K562 (cell line): ENCODE measurements around the gene DCST1.

ENCODE experiments used
- BACH1 ChIP-seq: fragments of 200-800 bp; sonication (Bioruptor generic); IDR thresholded peaks from 2 replicates; pipeline ENCODE4 v1.6.1; 2016; ENCODE audit warnings: missing genetic modification characterization, missing compliant biosample characterization
- HMG20A ChIP-seq: fragments of 450-650 bp; formaldehyde crosslinking; conservative IDR thresholded peaks from 2 replicates; pipeline ENCODE4 v1.4.0; 2020; ENCODE audit warnings: mild to moderate bottlenecking, mixed read lengths
- ZNF586 ChIP-seq: fragments of 450-650 bp; formaldehyde crosslinking; conservative IDR thresholded peaks from 2 replicates; pipeline ENCODE4 v1.4.0; 2020; ENCODE audit warnings: mild to moderate bottlenecking, moderate library complexity
- TF ChIP-seq, protein P1 (sequence below), 3 experiments: IDR thresholded peaks in 2 of 3; conservative IDR thresholded peaks in 1 of 3; 2 replicates each; pipeline ENCODE4 v1.5.1; 2011 to 2012; ENCODE audit warnings: low read length in 3 of 3, mild to moderate bottlenecking in 3 of 3, control low read depth in 2 of 3, improper control_type of control experiment in 1 of 3, inconsistent platforms in 1 of 3, low read depth in 1 of 3, mixed read lengths in 1 of 3, moderate library complexity in 1 of 3; ENCODE audit not compliant: insufficient read depth in 2 of 3

DNA sequence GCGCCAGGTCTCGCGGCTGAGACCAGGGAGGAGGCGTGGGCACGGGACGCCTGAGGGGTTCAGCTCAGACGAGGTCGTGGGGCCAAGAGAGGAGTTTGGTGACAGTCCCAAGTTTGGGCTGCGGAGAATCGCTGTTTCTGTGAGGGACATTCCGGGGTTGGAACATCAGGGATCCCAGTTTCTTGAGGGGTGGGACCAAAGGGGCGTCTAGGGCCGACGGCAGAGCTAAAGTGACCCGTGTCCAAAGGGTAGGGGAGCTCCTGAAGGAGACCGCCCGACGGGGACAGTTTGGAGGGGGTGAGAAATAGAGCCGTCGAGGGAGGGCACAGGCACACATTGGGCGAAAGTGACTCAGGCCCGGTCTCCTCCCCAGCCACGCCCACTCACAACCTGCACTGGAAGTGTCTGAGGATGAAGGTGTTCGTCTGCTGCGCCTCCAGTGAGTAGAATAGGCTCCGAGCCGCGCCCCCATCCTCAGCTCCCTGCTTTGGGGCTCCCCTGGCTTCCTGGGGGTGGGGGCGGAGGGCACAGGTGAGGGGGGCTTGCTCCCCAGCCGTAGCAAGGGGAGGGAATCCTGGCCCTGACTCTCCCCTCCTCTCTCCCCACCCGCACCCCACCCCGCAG lies 52.0 kb downstream of the DCST1 start:
- TF ChIP-seq, protein P1, sequence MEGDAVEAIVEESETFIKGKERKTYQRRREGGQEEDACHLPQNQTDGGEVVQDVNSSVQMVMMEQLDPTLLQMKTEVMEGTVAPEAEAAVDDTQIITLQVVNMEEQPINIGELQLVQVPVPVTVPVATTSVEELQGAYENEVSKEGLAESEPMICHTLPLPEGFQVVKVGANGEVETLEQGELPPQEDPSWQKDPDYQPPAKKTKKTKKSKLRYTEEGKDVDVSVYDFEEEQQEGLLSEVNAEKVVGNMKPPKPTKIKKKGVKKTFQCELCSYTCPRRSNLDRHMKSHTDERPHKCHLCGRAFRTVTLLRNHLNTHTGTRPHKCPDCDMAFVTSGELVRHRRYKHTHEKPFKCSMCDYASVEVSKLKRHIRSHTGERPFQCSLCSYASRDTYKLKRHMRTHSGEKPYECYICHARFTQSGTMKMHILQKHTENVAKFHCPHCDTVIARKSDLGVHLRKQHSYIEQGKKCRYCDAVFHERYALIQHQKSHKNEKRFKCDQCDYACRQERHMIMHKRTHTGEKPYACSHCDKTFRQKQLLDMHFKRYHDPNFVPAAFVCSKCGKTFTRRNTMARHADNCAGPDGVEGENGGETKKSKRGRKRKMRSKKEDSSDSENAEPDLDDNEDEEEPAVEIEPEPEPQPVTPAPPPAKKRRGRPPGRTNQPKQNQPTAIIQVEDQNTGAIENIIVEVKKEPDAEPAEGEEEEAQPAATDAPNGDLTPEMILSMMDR (IDR thresholded peaks at IDR 0.05 in 2 of 3, conservative IDR thresholded peaks at IDR 0.05 in 1 of 3; ENCODE audit: insufficient read depth in 2 of 3, low read depth in 1 of 3, low read length in 3 of 3) = no peak
- TF ChIP-seq HMG20A (CRISPR knock-in tag) = no peak
- no peak for TF ChIP-seq BACH1
- TF ChIP-seq ZNF586 (CRISPR knock-in tag) = no peak
